MM.1S (cell line): ENCODE measurements around the gene DCLK1.

Source experiments
- CTCF ChIP-seq: fragments of 300-600 bp; sonication (generic); IDR thresholded peaks from 2 replicates; pipeline ENCODE4 v1.5.1; 2016; ENCODE audit warnings: antibody characterized with exemption, low read length, mixed read lengths
- EZH2phosphoT487 ChIP-seq: fragments of 300-600 bp; sonication (generic); IDR thresholded peaks from 2 replicates; pipeline ENCODE4 v1.6.1; 2018; ENCODE audit warnings: antibody characterized with exemption, low read length

- no peak for TF ChIP-seq CTCF
- TF ChIP-seq EZH2phosphoT487 = no peak
Measured at GRCh38 chr13:36163809-36164308, 32.7 kb upstream of the DCLK1 start.
